DMS79 (cell line): ENCODE results near the gene ENOPH1.
A peak's percentile ranks its signal among the peaks of the same experiment; 100 is the strongest.

Experiments used
- DNase-seq: peaks from one replicate; lab custom pipeline; 2025; lab: John Stamatoyannopoulos, UW

The ENOPH1 gene

GRCh38 chr4:82428526-82428968, 1.8 kb upstream of the ENOPH1 start:
- no peak for DNase-seq

- DNase-seq: peak; percentile 66
Measured at GRCh38 chr4:82428969-82429727, 1.2 kb upstream of the ENOPH1 start.

GRCh38 chr4:82429728-82430192, 630 bp upstream of the ENOPH1 start:
- no peak for DNase-seq

DNA sequence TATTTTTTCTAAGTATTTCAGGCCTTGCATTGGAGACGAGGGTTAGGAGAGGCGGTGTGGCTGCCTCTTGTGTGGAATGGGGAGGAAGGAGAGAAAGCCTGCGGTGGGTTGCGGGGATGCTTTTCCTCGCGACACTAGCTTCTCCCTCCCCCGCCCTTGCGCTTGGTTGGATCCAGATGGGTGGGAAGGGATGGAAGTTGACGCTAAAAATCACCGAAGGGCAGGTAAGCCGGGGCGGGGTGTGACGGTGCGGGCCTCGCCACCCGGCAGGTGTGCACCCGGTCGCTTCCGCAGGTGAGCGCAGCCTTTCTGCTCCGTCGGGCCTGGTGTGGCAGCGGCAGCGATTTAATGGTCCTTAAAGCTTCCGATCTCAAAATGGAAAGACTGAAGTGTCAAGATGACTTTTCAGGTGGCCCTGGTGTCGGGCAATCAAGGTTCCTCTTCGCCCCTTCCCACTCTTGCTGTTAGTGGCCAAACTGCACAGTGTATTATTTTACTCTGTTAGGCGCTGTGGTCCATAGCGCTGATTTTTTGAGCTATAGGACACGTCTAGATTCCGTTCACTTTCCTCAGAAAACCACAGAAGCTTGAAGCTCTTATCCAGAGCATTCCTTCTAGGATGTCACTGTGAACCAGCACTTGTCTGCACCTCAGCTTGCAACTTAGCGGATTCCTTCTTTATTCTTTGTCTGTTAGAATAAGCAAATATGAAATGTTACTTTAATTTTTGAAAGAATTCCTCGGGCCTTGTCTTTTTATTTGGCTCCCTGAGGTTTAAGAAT, 765 bp downstream of the ENOPH1 start:
- peak; percentile 48 for DNase-seq

- no peak for DNase-seq
Measured at GRCh38 chr4:82431831-82432230, 1.4 kb downstream of the ENOPH1 start.

- no peak for DNase-seq
Measured at GRCh38 chr4:82432596-82432995, 2.2 kb downstream of the ENOPH1 start.

- DNase-seq: no peak
Measured at GRCh38 chr4:82433791-82434190, 3.4 kb downstream of the ENOPH1 start.

DNA sequence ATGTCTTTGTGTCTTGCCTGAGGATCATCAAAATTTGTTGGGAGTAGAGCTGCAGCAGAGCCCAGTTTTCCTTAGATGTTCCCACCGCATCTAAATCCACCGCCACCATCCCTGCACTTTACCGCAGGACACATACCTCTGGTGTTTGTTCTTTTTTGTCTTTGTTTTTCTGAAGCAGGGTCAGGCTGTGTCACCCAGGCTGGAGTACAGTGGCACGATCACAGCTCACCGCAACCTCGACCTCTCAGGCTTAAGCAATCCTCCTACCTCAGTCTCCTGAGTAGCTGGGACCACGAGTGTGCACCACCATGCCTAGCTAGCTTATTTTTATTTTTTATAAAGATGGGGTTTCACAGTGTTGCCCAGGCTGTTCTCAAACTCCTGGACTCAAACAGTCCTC, 4.6 kb downstream of the ENOPH1 start:
- no peak for DNase-seq

DNA sequence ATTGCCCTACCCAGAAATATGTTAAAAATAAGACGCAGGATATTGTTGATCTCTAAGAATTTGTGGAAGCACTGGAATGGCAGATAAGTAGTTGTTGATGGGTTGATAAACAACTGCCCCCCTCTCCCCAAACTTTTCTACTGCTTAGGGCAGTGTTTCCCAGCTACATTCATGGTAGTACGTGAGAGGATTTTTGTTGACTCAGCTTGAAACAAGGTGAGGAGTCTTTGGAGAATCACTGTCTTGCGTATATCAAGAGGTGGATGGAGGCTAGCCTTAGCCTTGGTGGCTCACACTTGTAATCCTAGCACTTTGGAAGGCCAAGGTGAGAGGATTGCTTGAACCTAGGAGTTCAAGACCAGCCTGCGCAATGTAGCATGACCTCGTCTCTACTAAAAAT, 5.7 kb downstream of the ENOPH1 start:
- no peak for DNase-seq

- DNase-seq: no peak
Measured at GRCh38 chr4:82436780-82437179, 6.4 kb downstream of the ENOPH1 start.

GRCh38 chr4:82437285-82438005, 7.1 kb downstream of the ENOPH1 start:
- DNase-seq: no peak

DNA sequence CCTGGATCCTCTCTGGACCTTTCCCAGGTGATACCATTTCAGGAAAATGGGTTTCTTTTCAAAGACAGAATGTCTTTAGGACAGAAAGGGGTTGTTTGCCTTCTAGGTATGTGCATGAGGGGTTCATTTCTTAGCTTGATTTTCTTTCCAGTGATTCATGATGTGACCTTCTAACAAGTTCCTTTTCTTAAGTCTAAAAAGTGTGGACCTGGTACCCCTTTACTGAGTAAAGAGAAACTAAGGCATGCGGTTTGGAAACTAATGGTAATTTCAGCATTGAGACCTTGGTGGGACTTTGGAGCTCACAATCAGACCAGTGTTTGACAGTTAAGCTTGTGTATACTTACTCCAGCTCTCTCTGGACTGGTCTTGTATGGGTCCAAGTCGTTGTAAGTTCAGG, 8.7 kb downstream of the ENOPH1 start:
- no peak for DNase-seq

DNA sequence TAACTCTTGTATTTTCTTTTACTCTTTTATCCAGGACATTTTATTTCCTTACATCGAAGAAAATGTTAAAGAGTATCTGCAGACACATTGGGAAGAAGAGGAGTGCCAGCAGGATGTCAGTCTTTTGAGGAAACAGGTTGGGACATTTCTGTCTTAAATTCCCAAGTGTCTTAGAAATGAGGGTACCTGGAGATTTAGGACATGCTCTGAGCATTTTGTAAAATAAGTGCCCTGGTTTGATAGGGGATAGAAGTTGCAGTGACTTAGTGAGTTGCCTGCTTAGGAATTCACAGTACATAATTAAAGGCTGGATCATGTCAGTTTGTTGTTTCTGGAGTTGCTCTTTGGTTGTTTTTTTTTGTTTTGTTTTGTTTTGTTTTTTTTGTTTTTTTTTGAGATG, 17.5 kb downstream of the ENOPH1 start:
- DNase-seq: no peak

- DNase-seq: no peak
Measured at GRCh38 chr4:82450966-82451755, 20.8 kb downstream of the ENOPH1 start.

- no peak for DNase-seq
Measured at GRCh38 chr4:82452026-82452425, 21.6 kb downstream of the ENOPH1 start.

- no peak for DNase-seq
Measured at GRCh38 chr4:82457266-82457665, 26.9 kb downstream of the ENOPH1 start.

- no peak for DNase-seq
Measured at GRCh38 chr4:82458729-82459128, 28.3 kb downstream of the ENOPH1 start.

- DNase-seq: no peak
Measured at GRCh38 chr4:82461710-82462109, 31.3 kb downstream of the ENOPH1 start.

- peak; percentile 7 for DNase-seq
Measured at GRCh38 chr4:82462415-82462831, 32.0 kb downstream of the ENOPH1 start.

DNA sequence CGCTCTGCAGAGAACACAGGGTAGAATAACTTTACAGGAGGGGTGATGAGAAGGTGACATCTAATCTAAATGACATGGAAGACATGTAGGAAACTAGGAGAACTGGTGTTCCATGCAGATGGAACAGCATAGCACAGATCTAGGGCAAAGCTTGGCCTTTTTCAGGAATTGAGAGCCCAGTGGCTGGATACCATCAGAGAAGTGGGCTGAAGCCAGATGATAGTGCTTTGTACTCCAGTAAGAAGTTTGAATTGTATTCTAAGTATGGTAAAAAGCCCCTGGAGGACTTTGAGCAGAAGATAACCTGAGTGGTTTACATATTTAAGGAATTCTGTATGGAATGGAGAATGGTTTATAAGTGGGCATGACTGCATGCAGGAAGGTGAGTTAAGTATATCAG, 32.8 kb downstream of the ENOPH1 start:
- no peak for DNase-seq

DNA sequence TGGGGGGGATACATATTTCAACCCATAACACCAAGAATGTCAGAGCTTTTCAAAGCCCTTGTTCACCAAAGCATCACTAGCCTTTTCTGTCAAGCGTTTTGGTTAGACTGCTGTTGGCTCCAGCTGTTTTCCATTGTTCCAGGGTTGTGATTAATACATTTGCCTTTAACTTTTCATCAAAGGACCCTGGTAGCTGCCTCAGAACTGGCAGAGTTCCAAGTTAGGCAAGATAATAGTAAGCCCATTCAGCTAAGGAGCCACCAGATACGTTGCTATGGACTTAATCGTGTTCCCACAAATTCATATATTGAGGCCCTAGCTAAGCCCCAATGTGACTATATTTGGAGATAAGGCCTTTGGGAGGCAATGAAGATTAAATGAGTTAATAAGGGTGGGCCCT, 37.1 kb downstream of the ENOPH1 start:
- no peak for DNase-seq
